Measurements from ENCODE around the gene MUL1. TPM values are rescaled to one million over a fixed set of nuclear protein-coding genes. Genes with fewer than 3 reads are reported as not detected.

The MUL1 gene
- total and polyA plus RNA-seq, 10 donors = 2.9 to 32.3 (median 21.1) TPM

DNA sequence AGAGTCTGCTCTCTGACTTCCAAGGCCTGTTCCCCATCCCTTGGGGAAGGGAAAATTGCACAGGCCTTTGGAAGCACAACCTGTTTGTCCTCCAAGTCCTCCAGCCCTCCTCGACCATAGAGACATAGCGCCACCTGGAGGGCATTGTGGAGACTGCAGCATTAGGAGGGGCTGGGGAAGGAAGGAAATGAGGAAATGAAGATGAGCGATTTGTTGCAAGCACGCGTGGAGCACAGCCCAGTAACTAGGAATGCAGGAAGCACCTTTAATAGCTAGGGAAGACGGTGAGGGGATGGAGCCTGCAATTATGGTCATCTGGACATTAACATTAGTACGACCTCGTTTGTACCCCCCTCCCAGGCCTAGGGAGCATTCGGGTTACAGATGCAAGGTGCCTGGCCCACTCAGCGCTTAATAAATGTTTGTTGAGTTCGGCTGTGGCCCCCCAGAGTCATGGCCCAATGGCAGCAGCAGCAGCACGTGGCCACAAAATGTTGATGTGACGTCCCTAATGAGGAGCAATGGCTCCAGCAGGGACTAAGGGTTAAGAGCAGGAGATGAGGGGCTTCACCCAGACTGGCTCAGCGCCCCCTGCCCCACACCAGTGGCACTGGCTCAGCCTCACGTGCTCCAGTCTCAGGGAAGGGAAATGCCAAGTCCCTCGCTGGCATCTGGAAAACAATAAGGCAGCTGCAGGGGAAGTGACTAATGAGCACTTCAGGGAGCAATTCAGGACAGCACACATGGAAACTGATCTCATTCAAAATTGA, 13.9 kb downstream of the MUL1 start:
- intact Hi-C loops (cut with DNase I; ENCODE audit: low total_unique reads) = loop anchor here (2.0 to 10.0 kb wide), 2 partner anchors 281 to 579 kb away; no protein-coding TSS in a partner anchor
- TF ChIP-seq POLR2AphosphoS5 (IDR thresholded peaks at IDR 0.05) (peak in 1 of 3 donors; percentile 67), POLR2A (IDR thresholded peaks at IDR 0.05) (no peak)
- TF ChIP-seq, protein P1, sequence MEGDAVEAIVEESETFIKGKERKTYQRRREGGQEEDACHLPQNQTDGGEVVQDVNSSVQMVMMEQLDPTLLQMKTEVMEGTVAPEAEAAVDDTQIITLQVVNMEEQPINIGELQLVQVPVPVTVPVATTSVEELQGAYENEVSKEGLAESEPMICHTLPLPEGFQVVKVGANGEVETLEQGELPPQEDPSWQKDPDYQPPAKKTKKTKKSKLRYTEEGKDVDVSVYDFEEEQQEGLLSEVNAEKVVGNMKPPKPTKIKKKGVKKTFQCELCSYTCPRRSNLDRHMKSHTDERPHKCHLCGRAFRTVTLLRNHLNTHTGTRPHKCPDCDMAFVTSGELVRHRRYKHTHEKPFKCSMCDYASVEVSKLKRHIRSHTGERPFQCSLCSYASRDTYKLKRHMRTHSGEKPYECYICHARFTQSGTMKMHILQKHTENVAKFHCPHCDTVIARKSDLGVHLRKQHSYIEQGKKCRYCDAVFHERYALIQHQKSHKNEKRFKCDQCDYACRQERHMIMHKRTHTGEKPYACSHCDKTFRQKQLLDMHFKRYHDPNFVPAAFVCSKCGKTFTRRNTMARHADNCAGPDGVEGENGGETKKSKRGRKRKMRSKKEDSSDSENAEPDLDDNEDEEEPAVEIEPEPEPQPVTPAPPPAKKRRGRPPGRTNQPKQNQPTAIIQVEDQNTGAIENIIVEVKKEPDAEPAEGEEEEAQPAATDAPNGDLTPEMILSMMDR (IDR thresholded peaks at IDR 0.05 in 8 of 11, conservative IDR thresholded peaks at IDR 0.05 in 3 of 11) = peak; percentile 97 to 100 (median 99)
- peaks cover 0 to 25% (median 15%) of the 10 kb centered on the region in 6 donors for H3K36me3 ChIP-seq
- peak overlapping the region in 2 of 8 donors; percentile 15 to 49 for H3K27ac ChIP-seq
- peaks cover 10 to 23% (median 16%) of the 10 kb centered on the region in 6 donors for H3K4me1 ChIP-seq
- DNase-seq = peak; percentile 93
- no peaks in the 10 kb centered on the region for H3K9me3 ChIP-seq
- H3K27me3 ChIP-seq (replicated peaks in 1 of 7) = peaks cover 0 to 10% (median 0%) of the 10 kb centered on the region in 7 donors
- H3K4me3 ChIP-seq = peak overlapping the region in 2 of 8 donors; percentile 13 to 51
- WGBS, 5 donors = 2 to 4% (median 3%) methylated on average over 12 to 16 of the region's 16 CpGs

DNA sequence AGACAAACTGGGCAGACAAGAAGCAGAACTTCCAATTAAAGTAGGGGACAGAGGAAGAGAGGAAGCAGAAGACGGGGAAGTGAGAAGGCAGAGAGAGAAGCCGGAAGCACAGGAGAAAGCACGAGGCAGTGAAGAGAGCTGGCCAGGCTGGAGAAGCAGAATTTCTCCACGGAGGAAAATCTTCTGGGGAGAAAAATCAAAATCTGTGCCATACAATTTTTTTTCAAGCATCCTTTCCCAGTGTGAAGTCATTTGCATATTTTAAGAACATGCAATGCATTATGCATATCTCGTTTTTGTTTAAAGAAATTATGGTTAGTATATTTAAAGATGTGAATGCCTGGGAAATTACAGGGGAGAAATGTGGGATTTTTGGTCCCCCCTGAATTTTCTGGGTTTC, 14.6 kb downstream of the MUL1 start:
- Histone ChIP-seq H3K4me3 (peak overlapping the region in 1 of 8 donors; percentile 51), H3K4me1 (peaks cover 10 to 23% (median 16%) of the 10 kb centered on the region in 6 donors), H3K27me3 (replicated peaks in 1 of 7) (peaks cover 0 to 17% (median 0%) of the 10 kb centered on the region in 7 donors), H3K36me3 (peaks cover 0 to 18% (median 8%) of the 10 kb centered on the region in 6 donors), H3K27ac (no peak overlapping the region), H3K9me3 (no peaks in the 10 kb centered on the region)
- WGBS, 5 donors = 18 to 34% (median 24%) methylated on average over 5 of the region's 5 CpGs
- TF ChIP-seq, protein P1 (IDR thresholded peaks at IDR 0.05 in 8 of 11, conservative IDR thresholded peaks at IDR 0.05 in 3 of 11) = no peak
- TF ChIP-seq POLR2A (IDR thresholded peaks at IDR 0.05) (no peak), POLR2AphosphoS5 (IDR thresholded peaks at IDR 0.05) (no peak)
- intact Hi-C loops (cut with DNase I; ENCODE audit: low total_unique reads) = loop anchor here (2.0 to 10.0 kb wide), 2 partner anchors 281 to 579 kb away; no protein-coding TSS in a partner anchor
- no peak for DNase-seq

DNA sequence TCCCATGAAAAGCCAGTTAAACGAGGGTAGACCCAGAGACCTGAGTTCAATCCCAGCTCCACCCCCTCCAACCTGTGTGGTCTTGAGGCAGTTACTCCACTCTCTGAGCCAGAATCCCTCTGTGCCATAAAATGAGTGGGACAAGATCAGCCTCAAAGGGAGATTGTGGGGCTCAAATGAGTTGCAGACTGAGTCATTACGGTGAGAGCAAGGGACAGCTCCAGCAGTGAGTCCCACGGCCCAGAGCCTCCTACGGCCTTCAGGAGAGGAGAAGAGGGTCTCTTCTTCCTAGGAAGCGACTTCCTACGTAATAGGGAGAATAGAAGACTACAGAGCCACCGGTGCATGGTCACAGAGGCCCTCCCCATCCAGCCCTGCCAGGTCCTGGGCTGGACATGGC, 15.2 kb downstream of the MUL1 start:
- Histone ChIP-seq H3K4me1 (peaks cover 10 to 23% (median 16%) of the 10 kb centered on the region in 6 donors), H3K9me3 (no peaks in the 10 kb centered on the region), H3K36me3 (peaks cover 0 to 12% (median 3%) of the 10 kb centered on the region in 6 donors), H3K27me3 (replicated peaks in 1 of 7) (peaks cover 0 to 22% (median 0%) of the 10 kb centered on the region in 7 donors), H3K27ac (no peak overlapping the region), H3K4me3 (no peak overlapping the region)
- no peak for DNase-seq
- 68 to 81% (median 72%) methylated on average over 7 of the region's 7 CpGs for WGBS, 5 donors
- TF ChIP-seq POLR2AphosphoS5 (IDR thresholded peaks at IDR 0.05) (no peak), POLR2A (IDR thresholded peaks at IDR 0.05) (no peak)
- TF ChIP-seq, protein P1 (IDR thresholded peaks at IDR 0.05 in 8 of 11, conservative IDR thresholded peaks at IDR 0.05 in 3 of 11) = no peak
- intact Hi-C loops (cut with DNase I; ENCODE audit: low total_unique reads) = loop anchor here (2.0 to 10.0 kb wide), 2 partner anchors 280 to 578 kb away; no protein-coding TSS in a partner anchor

DNA sequence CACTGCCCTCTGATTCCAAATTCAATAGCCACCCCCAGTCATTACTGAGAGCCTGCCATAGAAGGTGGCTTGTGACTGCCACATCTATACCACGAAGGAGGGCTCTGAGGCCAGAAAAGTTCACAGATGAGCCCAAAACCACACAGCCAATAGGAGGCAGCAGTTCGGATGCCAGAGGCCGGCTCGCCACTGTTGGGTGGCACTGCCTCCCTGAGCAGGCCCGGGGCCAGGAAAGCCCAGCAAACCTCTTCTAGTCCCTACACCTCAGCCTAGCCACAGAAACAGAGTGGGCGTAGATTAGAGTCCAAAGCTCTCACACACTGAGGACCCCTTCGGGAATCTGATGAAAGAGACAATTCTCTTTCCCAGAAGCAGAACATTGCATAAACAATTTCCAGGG, 16.1 kb downstream of the MUL1 start:
- no peak for DNase-seq

More for the DNA sequence above, 16.1 kb downstream of the MUL1 start:
- intact Hi-C loops (cut with DNase I; ENCODE audit: low total_unique reads) = loop anchor here (2.0 to 10.0 kb wide), 2 partner anchors 279 to 577 kb away; no protein-coding TSS in a partner anchor
- TF ChIP-seq, protein P1 (IDR thresholded peaks at IDR 0.05 in 8 of 11, conservative IDR thresholded peaks at IDR 0.05 in 3 of 11) = no peak
- TF ChIP-seq POLR2A (IDR thresholded peaks at IDR 0.05) (no peak), POLR2AphosphoS5 (IDR thresholded peaks at IDR 0.05) (no peak)
- H3K9me3 ChIP-seq = no peaks in the 10 kb centered on the region
- H3K4me3 ChIP-seq = no peak overlapping the region
- H3K27ac ChIP-seq = no peak overlapping the region
- peaks cover 0 to 31% (median 7%) of the 10 kb centered on the region in 7 donors for H3K27me3 ChIP-seq (replicated peaks in 1 of 7)
- peaks cover 11 to 26% (median 18%) of the 10 kb centered on the region in 6 donors for H3K4me1 ChIP-seq
- WGBS, 5 donors = 66 to 78% (median 73%) methylated on average over 2 to 7 of the region's 7 CpGs
- peaks cover 0 to 3% (median 0%) of the 10 kb centered on the region in 6 donors for H3K36me3 ChIP-seq
